Mesendoderm (in vitro differentiated cells): ENCODE data around the gene ACOXL.

Experiments
- DNase-seq: peaks from one replicate; pipeline ENCODE4 v3.0.0; 2013
- H2AK5ac ChIP-seq: 2 replicates; pipeline ENCODE4 v1.6.1; 2013; ENCODE audit warnings: low read length, inconsistent platforms
- H2BK120ac ChIP-seq: 2 replicates; pipeline ENCODE4 v1.6.1; 2013; ENCODE audit warnings: low read depth, mild to moderate bottlenecking, low read length, moderate library complexity, mixed read lengths
- H2BK15ac ChIP-seq: replicated peaks from 2 replicates; pipeline ENCODE4 v1.6.1; 2013; ENCODE audit warnings: low read depth, mild to moderate bottlenecking, moderate library complexity
- H2BK5ac ChIP-seq: 2 replicates; pipeline ENCODE4 v1.6.1; 2013; ENCODE audit warnings: low read length, inconsistent platforms
- H3K18ac ChIP-seq: 2 replicates; pipeline ENCODE4 v1.6.1; 2013; ENCODE audit warnings: mild to moderate bottlenecking, low read length, mixed read lengths
- H3K23ac ChIP-seq: one replicate; pipeline ENCODE4 v1.6.1; 2013; ENCODE audit warnings: low read length
- H3K27ac ChIP-seq: 2 replicates; pipeline ENCODE4 v1.5.1; 2013; ENCODE audit warnings: low read depth, mild to moderate bottlenecking, inconsistent platforms, low read length, moderate library complexity
- H3K27me3 ChIP-seq: 2 replicates; pipeline ENCODE4 v1.6.1; 2013; ENCODE audit warnings: low read length, control low read depth, mild to moderate bottlenecking, inconsistent platforms; ENCODE audit not compliant: insufficient read depth, poor library complexity
- H3K36me3 ChIP-seq: 2 replicates; pipeline ENCODE4 v1.6.1; 2013; ENCODE audit warnings: low read length, inconsistent platforms; ENCODE audit not compliant: control insufficient read depth, insufficient read depth
- H3K4ac ChIP-seq: one replicate; pipeline ENCODE4 v1.6.1; 2013; ENCODE audit warnings: low read depth, mild to moderate bottlenecking, low read length, moderate library complexity
- H3K4me1 ChIP-seq: 2 replicates; pipeline ENCODE4 v1.6.1; 2013; ENCODE audit warnings: low read depth, low read length, inconsistent platforms; ENCODE audit not compliant: control insufficient read depth
- H3K4me2 ChIP-seq: 2 replicates; pipeline ENCODE4 v1.6.1; 2013; ENCODE audit warnings: low read length
- H3K4me3 ChIP-seq: 2 replicates; pipeline ENCODE4 v1.5.1; 2013; ENCODE audit warnings: mild to moderate bottlenecking, low read length
- H3K56ac ChIP-seq: one replicate; pipeline ENCODE4 v1.6.1; 2013; ENCODE audit warnings: low read length
- H3K79me1 ChIP-seq: 2 replicates; pipeline ENCODE4 v1.6.1; 2013; ENCODE audit warnings: low read length, inconsistent platforms
- H3K79me2 ChIP-seq: 2 replicates; pipeline ENCODE4 v1.6.1; 2013; ENCODE audit warnings: mild to moderate bottlenecking, low read length; ENCODE audit not compliant: control insufficient read depth, insufficient read depth
- H3K9ac ChIP-seq: 2 replicates; pipeline ENCODE4 v1.6.1; 2013; ENCODE audit warnings: low read length, inconsistent platforms
- H4K5ac ChIP-seq: one replicate; pipeline ENCODE4 v1.6.1; 2013; ENCODE audit warnings: low read length
- H4K8ac ChIP-seq: one replicate; pipeline ENCODE4 v1.6.1; 2013; ENCODE audit warnings: low read depth, mild to moderate bottlenecking, control low read depth, low read length, moderate library complexity
- WGBS: extraction: QIAGEN DNeasy Blood & Tissue Kit; methylation state at CpG from one replicate; pipeline ENCODE4 v1.1.7; 2013; ENCODE audit warnings: low lambda C conversion rate, missing lambda C conversion rate; ENCODE audit not compliant: insufficient coverage; ENCODE audit errors: extremely low coverage; 5-methylcytosine and 5-hydroxymethylcytosine counted together

ACOXL gene

DNA sequence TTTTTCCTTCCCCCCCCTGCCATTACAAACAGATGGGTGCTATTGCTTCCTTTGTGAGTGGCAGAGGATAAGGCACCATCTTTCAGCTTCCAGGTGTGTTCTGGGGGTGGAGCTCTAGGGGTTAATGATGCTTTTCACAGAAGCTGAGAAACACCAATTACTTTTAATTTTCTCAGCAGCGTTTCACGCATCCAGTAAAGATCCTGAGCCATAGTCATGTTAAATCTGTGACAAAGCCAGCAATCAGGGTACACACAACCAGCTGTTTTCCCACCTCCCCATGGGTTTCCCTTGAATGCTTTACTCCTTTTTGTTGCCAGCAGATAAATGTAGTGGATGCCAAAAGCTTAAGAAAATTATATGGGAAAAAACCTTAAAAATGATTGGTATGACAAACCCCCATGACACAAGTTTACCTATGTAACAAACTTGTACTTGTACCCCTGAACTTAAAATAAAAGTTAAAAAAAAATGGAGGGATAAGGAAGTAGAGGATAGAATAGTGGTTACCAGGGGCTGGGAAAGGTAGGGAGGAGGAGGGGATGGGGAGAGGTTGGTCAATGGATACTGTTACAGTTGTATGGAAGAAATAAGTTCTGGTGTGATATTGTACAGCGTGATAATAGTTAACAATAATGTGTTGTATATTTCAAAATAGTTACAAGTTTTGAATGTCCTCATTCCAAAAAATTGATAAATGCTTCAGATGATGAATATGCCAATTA is 70.0 kb downstream of the ACOXL start:
- Histone ChIP-seq H2BK15ac (no peak overlapping the region), H3K23ac (no peak overlapping the region), H3K4me3 (no peak overlapping the region), H3K56ac (no peak overlapping the region), H3K27ac (no peak overlapping the region), H3K18ac (no peak overlapping the region), H3K9ac (no peak overlapping the region), H3K27me3 (no peaks in the 10 kb centered on the region), H3K4me1 (no peaks in the 10 kb centered on the region), H3K4ac (no peak overlapping the region), H3K79me1 (no peaks in the 10 kb centered on the region), H4K5ac (no peak overlapping the region), H2BK5ac (no peak overlapping the region), H3K36me3 (no peaks in the 10 kb centered on the region), H4K8ac (no peak overlapping the region), H3K4me2 (no peak overlapping the region), H2AK5ac (no peak overlapping the region), H3K79me2 (no peaks in the 10 kb centered on the region), H2BK120ac (no peak overlapping the region)
- no peak for DNase-seq
- no CpG with 5 or more reads among the region's 3 CpGs for WGBS

DNA sequence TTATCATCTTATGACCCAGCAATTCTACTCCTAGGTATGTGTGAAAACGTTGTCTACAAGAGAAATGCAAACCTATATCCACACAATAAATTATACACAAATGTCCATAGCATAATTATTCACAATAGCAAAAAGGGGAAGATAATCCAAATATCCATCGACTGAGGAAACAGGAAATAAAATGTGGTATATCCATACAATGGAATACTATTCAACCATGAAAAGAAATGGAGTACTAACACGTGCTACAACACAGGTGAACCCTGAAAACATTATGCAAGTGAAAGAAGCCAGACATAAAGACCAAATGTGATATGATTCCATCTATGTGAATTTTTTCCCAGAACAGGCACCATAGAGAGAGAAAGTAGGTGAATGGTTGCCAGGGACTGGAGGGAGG is 72.1 kb downstream of the ACOXL start:
- WGBS: no CpG with 5 or more reads among the region's 3 CpGs
- Histone ChIP-seq H3K9ac (no peak overlapping the region), H3K4me3 (no peak overlapping the region), H3K79me2 (no peaks in the 10 kb centered on the region), H2BK120ac (no peak overlapping the region), H2AK5ac (no peak overlapping the region), H3K18ac (no peak overlapping the region), H3K36me3 (no peaks in the 10 kb centered on the region), H2BK15ac (no peak overlapping the region), H3K4me2 (no peak overlapping the region), H3K79me1 (no peaks in the 10 kb centered on the region), H4K5ac (no peak overlapping the region), H3K4me1 (no peaks in the 10 kb centered on the region), H3K4ac (no peak overlapping the region), H3K27ac (no peak overlapping the region), H4K8ac (no peak overlapping the region), H3K56ac (no peak overlapping the region), H2BK5ac (no peak overlapping the region), H3K23ac (no peak overlapping the region), H3K27me3 (no peaks in the 10 kb centered on the region)
- DNase-seq: no peak

DNA sequence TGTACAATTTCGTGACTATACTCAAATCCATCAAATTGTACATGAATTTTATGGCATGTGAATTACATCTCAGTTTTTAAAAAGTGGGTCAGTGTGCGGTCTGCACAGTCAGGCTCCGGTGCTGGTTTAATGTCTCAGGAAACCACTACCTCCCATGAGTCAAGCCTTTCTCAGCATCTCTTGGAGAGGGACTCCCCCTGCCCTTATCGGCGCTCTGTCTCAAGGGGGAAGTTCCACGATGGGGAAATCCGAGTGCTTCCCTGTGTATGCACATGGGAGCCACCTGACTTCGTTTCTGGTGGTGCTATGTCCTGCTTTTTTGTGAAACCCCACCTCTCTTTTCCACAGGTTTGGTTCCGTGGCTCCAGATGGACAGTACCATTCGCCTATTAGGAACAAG is 72.5 kb downstream of the ACOXL start:
- Histone ChIP-seq H3K4me2 (no peak overlapping the region), H3K23ac (no peak overlapping the region), H3K9ac (no peak overlapping the region), H3K79me2 (no peaks in the 10 kb centered on the region), H2BK120ac (no peak overlapping the region), H3K4ac (no peak overlapping the region), H2AK5ac (no peak overlapping the region), H2BK15ac (no peak overlapping the region), H3K79me1 (no peaks in the 10 kb centered on the region), H3K56ac (no peak overlapping the region), H3K36me3 (no peaks in the 10 kb centered on the region), H3K18ac (no peak overlapping the region), H2BK5ac (no peak overlapping the region), H3K4me1 (no peaks in the 10 kb centered on the region), H4K5ac (no peak overlapping the region), H3K27me3 (no peaks in the 10 kb centered on the region), H3K4me3 (no peak overlapping the region), H4K8ac (no peak overlapping the region), H3K27ac (no peak overlapping the region)
- no peak for DNase-seq
- no CpG with 5 or more reads among the region's 10 CpGs for WGBS

DNA sequence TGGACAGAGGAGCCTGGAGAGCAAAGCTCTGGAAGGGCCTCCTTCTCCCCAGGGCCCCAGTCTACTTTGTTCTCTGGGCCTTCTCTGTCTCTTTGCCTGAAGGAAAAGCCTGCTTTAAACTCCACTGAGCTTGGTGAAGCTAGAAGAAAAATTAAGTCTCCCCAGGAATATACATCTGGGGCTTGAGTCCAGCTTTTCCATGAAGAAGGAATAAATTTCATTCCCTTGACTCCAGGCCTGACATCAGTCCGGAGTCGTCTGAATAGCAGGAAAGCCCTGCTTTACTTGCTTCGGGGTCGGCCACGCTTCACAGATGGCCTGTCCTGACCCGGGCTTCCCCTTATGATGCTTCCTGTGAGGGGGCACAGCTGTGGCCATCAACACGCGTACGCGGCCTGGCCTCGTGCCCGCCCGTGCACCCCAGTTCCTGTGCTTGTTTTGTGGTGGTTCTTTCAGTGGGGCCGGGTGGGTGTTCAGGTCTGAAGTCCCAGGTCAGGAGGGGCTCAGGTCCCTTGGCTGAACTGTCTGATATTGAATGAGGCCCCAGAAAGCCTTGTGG is 73.6 kb downstream of the ACOXL start:
- H2BK120ac ChIP-seq: no peak overlapping the region
- no peak overlapping the region for H3K9ac ChIP-seq
- no peak for DNase-seq
- H2BK5ac ChIP-seq: no peak overlapping the region
- no peak overlapping the region for H2BK15ac ChIP-seq
- no peaks in the 10 kb centered on the region for H3K27me3 ChIP-seq
- H3K18ac ChIP-seq: no peak overlapping the region
- no peaks in the 10 kb centered on the region for H3K36me3 ChIP-seq
- H3K23ac ChIP-seq: no peak overlapping the region
- no peaks in the 10 kb centered on the region for H3K4me1 ChIP-seq
- no peak overlapping the region for H2AK5ac ChIP-seq
- H3K79me1 ChIP-seq: no peaks in the 10 kb centered on the region
- no peak overlapping the region for H3K4ac ChIP-seq
- H4K8ac ChIP-seq: no peak overlapping the region
- no peak overlapping the region for H3K4me2 ChIP-seq
- WGBS: no CpG with 5 or more reads among the region's 14 CpGs
- H3K79me2 ChIP-seq: no peaks in the 10 kb centered on the region
- no peak overlapping the region for H3K4me3 ChIP-seq
- no peak overlapping the region for H4K5ac ChIP-seq
- no peak overlapping the region for H3K27ac ChIP-seq
- H3K56ac ChIP-seq: no peak overlapping the region

DNA sequence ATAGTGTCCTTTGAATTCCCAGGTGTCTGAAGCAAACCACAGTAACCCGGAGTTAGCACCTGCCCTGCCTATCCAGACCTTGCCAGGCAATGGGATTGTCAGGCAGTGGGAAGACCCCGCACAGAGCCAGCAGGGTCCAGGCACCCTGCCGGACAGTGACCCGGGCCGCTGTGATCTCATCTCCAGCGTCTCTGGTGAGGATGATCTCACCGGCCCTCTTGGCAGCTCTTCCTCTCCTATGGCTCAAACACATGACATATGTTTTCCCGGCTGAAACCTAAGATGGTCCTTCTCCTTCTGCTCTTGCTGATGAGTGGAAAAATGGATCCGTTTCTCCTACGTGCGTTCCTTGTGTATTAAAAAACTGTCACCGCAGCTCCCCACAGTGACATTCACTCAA is 75.1 kb downstream of the ACOXL start:
- Histone ChIP-seq H2BK5ac (no peak overlapping the region), H3K4me3 (no peak overlapping the region), H2BK120ac (no peak overlapping the region), H4K5ac (no peak overlapping the region), H3K27me3 (no peaks in the 10 kb centered on the region), H3K79me2 (no peaks in the 10 kb centered on the region), H3K27ac (no peak overlapping the region), H2AK5ac (no peak overlapping the region), H3K4me2 (no peak overlapping the region), H3K23ac (no peak overlapping the region), H3K4me1 (no peaks in the 10 kb centered on the region), H3K9ac (no peak overlapping the region), H2BK15ac (no peak overlapping the region), H3K18ac (no peak overlapping the region), H4K8ac (no peak overlapping the region), H3K56ac (no peak overlapping the region), H3K79me1 (no peaks in the 10 kb centered on the region), H3K4ac (no peak overlapping the region), H3K36me3 (no peaks in the 10 kb centered on the region)
- no CpG with 5 or more reads among the region's 12 CpGs for WGBS
- DNase-seq: no peak

DNA sequence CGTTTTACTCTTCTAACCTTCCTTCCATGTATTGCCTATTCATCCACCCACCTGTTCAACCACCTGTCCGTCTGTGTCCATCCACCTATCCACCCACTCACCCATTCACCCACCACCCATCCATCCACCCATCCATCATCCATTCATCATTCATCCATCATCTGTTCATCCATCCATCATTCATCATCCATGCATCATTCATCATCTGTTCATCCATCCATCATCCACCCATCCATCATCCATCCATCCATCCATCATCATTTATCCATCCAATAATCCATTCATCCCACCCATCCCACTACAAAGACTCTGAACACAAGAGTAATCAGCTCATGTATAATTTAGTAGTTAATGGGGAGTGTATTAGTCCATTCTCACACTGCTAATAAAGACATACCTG is 78.0 kb downstream of the ACOXL start:
- Histone ChIP-seq H3K4me1 (no peaks in the 10 kb centered on the region), H3K23ac (no peak overlapping the region), H3K36me3 (no peaks in the 10 kb centered on the region), H2BK15ac (no peak overlapping the region), H4K5ac (no peak overlapping the region), H3K4me3 (no peak overlapping the region), H4K8ac (no peak overlapping the region), H3K4ac (no peak overlapping the region), H3K79me1 (no peaks in the 10 kb centered on the region), H3K18ac (no peak overlapping the region), H2BK5ac (no peak overlapping the region), H3K27ac (no peak overlapping the region), H2AK5ac (no peak overlapping the region), H3K79me2 (no peaks in the 10 kb centered on the region), H3K4me2 (no peak overlapping the region), H2BK120ac (no peak overlapping the region), H3K56ac (no peak overlapping the region), H3K9ac (no peak overlapping the region), H3K27me3 (no peaks in the 10 kb centered on the region)
- DNase-seq: no peak
- WGBS: no CpG with 5 or more reads among the region's 2 CpGs
